Measurements from ENCODE around the gene SUCO. TPM values are rescaled to one million over a fixed set of nuclear protein-coding genes. Genes with fewer than 3 reads are reported as not detected.

The SUCO gene
- total and polyA plus RNA-seq, 2 experiments from 2014 or later: 18.0 to 49.8 TPM

- no peaks in the 10 kb centered on the region; the same call in 1 of the 2 replicates for H3K4me1 ChIP-seq (ENCODE audit: insufficient read depth)
- DNase-seq (ENCODE audit: low spot score): no peak
- Mint-ChIP-seq H3K9me3 (peaks cover 13% of the 10 kb centered on the region), H3K4me1 (peaks cover 3% of the 10 kb centered on the region; the same call in 2 of the 3 replicates), H3K4me3 (no peak overlapping the region), H3K27me3 (ENCODE audit: insufficient read depth, low read depth, poor library complexity) (no peaks in the 10 kb centered on the region), H3K27ac (no peak overlapping the region), H3K36me3 (ENCODE audit: low read depth) (peaks cover 18% of the 10 kb centered on the region; the same call in 1 of the 3 replicates)
- H3K79me2 ChIP-seq (replicated peaks; ENCODE audit: insufficient read depth): no peaks in the 10 kb centered on the region
- no peaks in the 10 kb centered on the region for H3K27me3 ChIP-seq (ENCODE audit: insufficient read depth)
- H3K27ac ChIP-seq (ENCODE audit: low read depth): no peak overlapping the region
- no peak overlapping the region for H2AFZ ChIP-seq
- H3K36me3 ChIP-seq (ENCODE audit: insufficient read depth): no peaks in the 10 kb centered on the region
- H4K20me1 ChIP-seq (replicated peaks; ENCODE audit: insufficient read depth): no peaks in the 10 kb centered on the region
- no peak for TF ChIP-seq ZNF114 (CRISPR knock-in tag; IDR thresholded peaks at IDR 0.05)
- no peak for TF ChIP-seq STAT1 (IDR thresholded peaks at IDR 0.05; ENCODE audit: unreplicated experiment)
- no peak for TF ChIP-seq NANOG (IDR thresholded peaks at IDR 0.05; ENCODE audit: borderline replicate concordance)
- no peak for ATAC-seq
- H3K9me2 ChIP-seq (ENCODE audit: insufficient read depth): 0 out of 2 replicates have a peak, but pooled peaks cover 18% of the 10 kb centered on the region
- H3K4me3 ChIP-seq: no peak overlapping the region
- H3K4me2 ChIP-seq: no peak overlapping the region
- H3F3A ChIP-seq (replicated peaks; ENCODE audit: low read depth): no peaks in the 10 kb centered on the region
Observed at GRCh38 chr1:172630868-172631267, 97.9 kb downstream of the SUCO start.

GRCh38 chr1:172637522-172637921, 104.6 kb downstream of the SUCO start:
- Mint-ChIP-seq H3K4me3 (no peak overlapping the region), H3K27ac (no peak overlapping the region), H3K4me1 (peaks cover 14% of the 10 kb centered on the region), H3K27me3 (ENCODE audit: insufficient read depth, low read depth, poor library complexity) (no peaks in the 10 kb centered on the region), H3K9me3 (peaks cover under 1% of the 10 kb centered on the region; the same call in 1 of the 3 replicates), H3K36me3 (ENCODE audit: low read depth) (peaks cover under 1% of the 10 kb centered on the region; the same call in 1 of the 3 replicates)
- Histone ChIP-seq H3K4me2 (no peak overlapping the region), H3K27me3 (ENCODE audit: insufficient read depth) (no peaks in the 10 kb centered on the region), H3K9me2 (ENCODE audit: insufficient read depth) (peaks cover 5% of the 10 kb centered on the region; the same call in 1 of the 2 replicates), H3K79me2 (replicated peaks; ENCODE audit: insufficient read depth) (no peaks in the 10 kb centered on the region), H3F3A (replicated peaks; ENCODE audit: low read depth) (no peaks in the 10 kb centered on the region), H3K4me1 (ENCODE audit: insufficient read depth) (no peaks in the 10 kb centered on the region; the same call in 1 of the 2 replicates), H3K36me3 (ENCODE audit: insufficient read depth) (no peaks in the 10 kb centered on the region), H4K20me1 (replicated peaks; ENCODE audit: insufficient read depth) (no peaks in the 10 kb centered on the region), H3K27ac (ENCODE audit: low read depth) (no peak overlapping the region), H3K4me3 (no peak overlapping the region), H2AFZ (no peak overlapping the region)
- DNase-seq (ENCODE audit: low spot score): no peak
- no peak for ATAC-seq
- TF ChIP-seq CREB1 (CRISPR knock-in tag; IDR thresholded peaks at IDR 0.05; ENCODE audit: low read depth): no peak
- TF ChIP-seq EZH2phosphoT487 (IDR thresholded peaks at IDR 0.05; ENCODE audit: unreplicated experiment): no peak
- no peak for TF ChIP-seq JUNB (IDR thresholded peaks at IDR 0.05; ENCODE audit: unreplicated experiment)
- TF ChIP-seq CTCF (conservative IDR thresholded peaks at IDR 0.05; ENCODE audit: low read depth in 2 of 2): no peak
- no peak for TF ChIP-seq REST (IDR thresholded peaks at IDR 0.05; ENCODE audit: unreplicated experiment)
- TF ChIP-seq ZNF114 (CRISPR knock-in tag; IDR thresholded peaks at IDR 0.05): no peak
- no peak for TF ChIP-seq ZNF462 (CRISPR knock-in tag; IDR thresholded peaks at IDR 0.05)
- no peak for TF ChIP-seq STAT1 (IDR thresholded peaks at IDR 0.05; ENCODE audit: unreplicated experiment)
- TF ChIP-seq POLR2AphosphoS5 (IDR thresholded peaks at IDR 0.05; ENCODE audit: low read depth): no peak
- no peak for TF ChIP-seq ZNF331 (CRISPR knock-in tag; IDR thresholded peaks at IDR 0.05; ENCODE audit: low read depth)
- no peak for TF ChIP-seq NANOG (IDR thresholded peaks at IDR 0.05; ENCODE audit: borderline replicate concordance)
